ENCODE data around the gene SCFD2.
A peak's percentile ranks its signal among the peaks of the same experiment; 100 is the strongest.

The SCFD2 gene

DNA sequence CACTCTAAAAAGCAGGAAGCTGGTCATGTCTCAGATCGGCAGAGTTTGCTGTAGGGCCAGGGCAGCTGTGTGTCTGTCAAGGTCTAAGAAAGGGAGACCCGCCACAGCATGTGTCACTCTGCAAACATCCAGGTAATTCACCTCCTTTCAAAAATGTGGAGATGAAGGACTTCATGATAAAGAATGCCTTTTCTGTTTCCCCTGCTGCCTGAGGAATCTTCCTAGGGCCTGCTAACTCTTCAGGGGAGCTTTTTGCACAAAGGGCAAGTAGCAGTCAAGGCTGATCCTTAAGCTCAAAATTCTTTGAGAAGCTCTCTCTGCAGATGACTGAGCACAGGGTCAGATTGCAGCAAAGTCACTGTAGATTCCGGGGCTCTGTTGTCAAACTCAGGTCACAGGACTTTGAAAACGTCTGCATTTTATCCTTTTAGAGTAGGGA is 482.7 kb downstream of the SCFD2 start:
- Histone ChIP-seq H3K9me3 (ENCODE audit: control insufficient read depth, low read length) (no peaks in the 10 kb centered on the region), H3K9ac (ENCODE audit: low read length) (no peak overlapping the region), H3K4me1 (ENCODE audit: control insufficient read depth, insufficient read depth, low read length) (no peaks in the 10 kb centered on the region), H3K4me3 (ENCODE audit: low read length) (no peak overlapping the region), H3K36me3 (ENCODE audit: control insufficient read depth, insufficient read depth, low read length, severe bottlenecking) (peaks cover 24% of the 10 kb centered on the region), H3K27me3 (replicated peaks; ENCODE audit: control insufficient read depth, insufficient read depth, low read length) (no peaks in the 10 kb centered on the region)
- no peak for DNase-seq (ENCODE audit: low read depth)

DNA sequence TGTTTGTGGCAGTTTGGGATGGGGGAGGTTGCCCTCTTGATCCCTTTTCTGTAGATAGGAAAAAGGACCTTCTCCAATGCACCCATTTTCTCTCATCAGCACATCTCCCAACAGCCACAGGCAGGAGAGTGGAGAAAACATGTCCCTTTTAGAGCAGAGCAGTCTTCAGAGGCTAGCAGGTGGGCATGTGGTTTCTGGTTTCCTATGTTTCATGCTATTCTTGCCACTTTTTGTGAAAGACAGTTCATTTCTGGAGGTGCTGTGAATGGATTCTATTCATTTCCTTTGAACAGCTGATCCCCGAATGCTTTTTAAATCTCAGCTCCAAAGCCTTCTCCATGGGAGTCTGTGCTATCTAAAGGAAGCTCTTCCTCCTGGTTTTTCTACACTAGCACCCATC is 484.9 kb downstream of the SCFD2 start:
- H3K36me3 ChIP-seq (ENCODE audit: control insufficient read depth, insufficient read depth, low read length, severe bottlenecking) = peaks cover 19% of the 10 kb centered on the region
- no peaks in the 10 kb centered on the region for H3K27me3 ChIP-seq (replicated peaks; ENCODE audit: control insufficient read depth, insufficient read depth, low read length)
- no peaks in the 10 kb centered on the region for H3K4me1 ChIP-seq (ENCODE audit: control insufficient read depth, insufficient read depth, low read length)
- H3K9ac ChIP-seq (ENCODE audit: low read length) = no peak overlapping the region
- DNase-seq (ENCODE audit: low read depth) = no peak
- no peak overlapping the region for H3K4me3 ChIP-seq (ENCODE audit: low read length)
- H3K9me3 ChIP-seq (ENCODE audit: control insufficient read depth, low read length) = no peaks in the 10 kb centered on the region

DNA sequence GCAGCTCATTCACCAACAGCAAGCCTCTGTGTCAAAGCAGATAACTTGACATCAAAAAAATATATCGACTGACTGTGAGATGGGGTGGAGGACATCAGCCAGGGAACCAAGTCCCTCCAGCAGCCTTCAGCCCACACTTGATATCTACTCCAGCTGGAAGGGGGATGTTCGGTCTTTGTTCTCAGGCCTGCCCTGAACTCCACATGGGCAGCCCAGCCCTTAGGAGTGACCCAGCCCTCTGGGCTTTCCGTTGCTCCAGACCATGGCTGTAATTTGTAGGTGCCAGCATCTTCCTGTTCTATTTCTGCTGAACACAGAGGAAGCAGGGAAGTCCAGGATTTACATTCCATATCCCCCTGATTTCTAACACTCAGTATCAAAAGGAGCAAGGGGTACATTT is 486.4 kb downstream of the SCFD2 start:
- H3K9ac ChIP-seq (ENCODE audit: low read length) = no peak overlapping the region

DNA sequence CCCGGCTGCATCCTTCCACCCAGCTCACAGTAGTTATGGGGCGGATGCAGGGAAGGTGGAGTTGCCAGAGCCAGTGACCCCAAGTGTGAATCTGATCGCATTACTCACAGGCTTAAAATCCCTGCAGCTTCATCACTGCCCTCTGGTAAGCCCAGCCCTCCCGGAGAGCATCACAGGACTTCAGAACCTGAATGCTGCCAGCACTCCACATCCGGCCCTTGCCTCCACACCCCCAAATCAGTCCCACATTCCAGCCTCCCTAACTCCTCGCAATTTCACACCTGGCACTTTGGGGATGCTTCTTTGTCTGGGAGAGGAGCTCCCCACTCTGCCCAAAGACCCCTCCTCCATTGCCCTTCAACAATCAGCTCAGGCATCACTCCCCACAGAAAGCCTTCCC is 488.2 kb downstream of the SCFD2 start:
- DNase-seq (ENCODE audit: low read depth) = no peak
- no peaks in the 10 kb centered on the region for H3K4me1 ChIP-seq (ENCODE audit: control insufficient read depth, insufficient read depth, low read length)
- no peak overlapping the region for H3K4me3 ChIP-seq (ENCODE audit: low read length)
- no peaks in the 10 kb centered on the region for H3K9me3 ChIP-seq (ENCODE audit: control insufficient read depth, low read length)
- no peak overlapping the region for H3K9ac ChIP-seq (ENCODE audit: low read length)
- H3K36me3 ChIP-seq (ENCODE audit: control insufficient read depth, insufficient read depth, low read length, severe bottlenecking) = peaks cover 18% of the 10 kb centered on the region
- H3K27me3 ChIP-seq (replicated peaks; ENCODE audit: control insufficient read depth, insufficient read depth, low read length) = no peaks in the 10 kb centered on the region

More for the DNA sequence above, 486.4 kb downstream of the SCFD2 start:
- Histone ChIP-seq H3K9me3 (ENCODE audit: control insufficient read depth, low read length) (no peaks in the 10 kb centered on the region), H3K4me1 (ENCODE audit: control insufficient read depth, insufficient read depth, low read length) (no peaks in the 10 kb centered on the region), H3K27me3 (replicated peaks; ENCODE audit: control insufficient read depth, insufficient read depth, low read length) (no peaks in the 10 kb centered on the region), H3K36me3 (ENCODE audit: control insufficient read depth, insufficient read depth, low read length, severe bottlenecking) (peaks cover 19% of the 10 kb centered on the region), H3K4me3 (ENCODE audit: low read length) (no peak overlapping the region)
- no peak for DNase-seq (ENCODE audit: low read depth)

DNA sequence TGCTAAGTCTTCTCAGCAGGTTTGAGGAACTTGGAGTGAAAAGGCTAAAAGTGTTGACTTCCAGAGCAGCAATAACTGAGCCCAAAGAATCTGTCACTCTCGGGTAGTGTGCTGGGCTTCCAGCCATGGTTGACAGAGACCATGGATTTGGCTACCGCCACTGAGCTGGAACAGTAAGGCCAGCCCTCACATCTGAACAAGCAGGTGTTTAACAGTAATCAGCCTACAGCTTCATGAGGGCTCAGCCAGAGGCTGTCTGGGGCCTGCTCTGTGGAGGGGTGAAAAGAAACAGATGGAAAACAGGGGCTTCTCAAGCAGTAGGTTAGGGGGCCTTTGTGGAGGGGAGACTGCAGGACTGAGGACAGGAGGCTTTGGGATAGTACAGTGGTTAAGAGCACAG is 488.8 kb downstream of the SCFD2 start:
- Histone ChIP-seq H3K9ac (ENCODE audit: low read length) (no peak overlapping the region), H3K9me3 (ENCODE audit: control insufficient read depth, low read length) (no peaks in the 10 kb centered on the region), H3K36me3 (ENCODE audit: control insufficient read depth, insufficient read depth, low read length, severe bottlenecking) (peaks cover 19% of the 10 kb centered on the region), H3K27me3 (replicated peaks; ENCODE audit: control insufficient read depth, insufficient read depth, low read length) (no peaks in the 10 kb centered on the region), H3K4me1 (ENCODE audit: control insufficient read depth, insufficient read depth, low read length) (no peaks in the 10 kb centered on the region), H3K4me3 (ENCODE audit: low read length) (no peak overlapping the region)
- DNase-seq (ENCODE audit: low read depth) = no peak

DNA sequence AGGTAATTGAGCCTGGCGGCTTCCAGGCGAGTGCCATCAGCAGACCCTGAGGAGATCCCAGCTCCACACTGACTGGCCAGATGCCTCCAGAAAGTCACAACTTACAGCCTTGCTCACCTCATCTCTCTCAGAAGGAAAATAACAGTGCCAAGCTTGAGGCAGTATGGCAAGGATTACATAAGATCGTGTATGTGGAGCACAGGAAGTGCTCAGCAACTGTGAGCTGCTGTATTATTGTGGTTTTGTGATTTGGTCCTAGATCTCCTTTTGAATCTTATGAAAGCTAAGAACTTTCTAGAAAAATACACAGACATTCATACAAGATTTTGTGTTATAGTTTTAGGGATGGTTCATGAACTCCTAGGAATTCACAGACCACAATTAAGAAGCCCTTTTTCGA is 489.8 kb downstream of the SCFD2 start:
- H3K4me1 ChIP-seq (ENCODE audit: control insufficient read depth, insufficient read depth, low read length) = no peaks in the 10 kb centered on the region
- peaks cover 9% of the 10 kb centered on the region for H3K36me3 ChIP-seq (ENCODE audit: control insufficient read depth, insufficient read depth, low read length, severe bottlenecking)
- no peak overlapping the region for H3K4me3 ChIP-seq (ENCODE audit: low read length)
- no peak for DNase-seq (ENCODE audit: low read depth)
- H3K27me3 ChIP-seq (replicated peaks; ENCODE audit: control insufficient read depth, insufficient read depth, low read length) = no peaks in the 10 kb centered on the region
- H3K9me3 ChIP-seq (ENCODE audit: control insufficient read depth, low read length) = no peaks in the 10 kb centered on the region
- H3K9ac ChIP-seq (ENCODE audit: low read length) = no peak overlapping the region

DNA sequence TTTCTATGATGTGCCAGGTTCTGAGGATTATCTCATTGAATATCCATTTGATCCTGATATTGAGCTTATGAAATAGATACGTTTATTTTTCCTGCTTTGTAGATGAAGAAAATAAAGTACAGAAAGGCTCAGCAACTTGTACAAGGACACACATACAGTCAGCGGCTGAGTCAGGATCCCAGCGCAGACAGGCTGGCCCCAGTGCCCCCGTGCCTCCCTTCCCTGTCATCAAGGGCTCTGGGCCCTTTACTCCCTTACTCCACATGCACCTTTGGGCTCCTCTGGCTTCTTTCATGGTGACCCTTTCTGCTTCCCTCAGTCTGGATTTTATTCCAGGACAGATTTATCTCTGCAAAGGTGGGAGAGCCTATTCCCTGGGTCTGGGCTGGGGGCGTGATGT is 490.9 kb downstream of the SCFD2 start:
- H3K9ac ChIP-seq (ENCODE audit: low read length) = no peak overlapping the region
- H3K9me3 ChIP-seq (ENCODE audit: control insufficient read depth, low read length) = no peaks in the 10 kb centered on the region
- H3K4me3 ChIP-seq (ENCODE audit: low read length) = no peak overlapping the region
- DNase-seq (ENCODE audit: low read depth) = no peak
- H3K36me3 ChIP-seq (ENCODE audit: control insufficient read depth, insufficient read depth, low read length, severe bottlenecking) = peaks cover 5% of the 10 kb centered on the region
- H3K27me3 ChIP-seq (replicated peaks; ENCODE audit: control insufficient read depth, insufficient read depth, low read length) = no peaks in the 10 kb centered on the region
- peaks cover 2% of the 10 kb centered on the region for H3K4me1 ChIP-seq (ENCODE audit: control insufficient read depth, insufficient read depth, low read length)

DNA sequence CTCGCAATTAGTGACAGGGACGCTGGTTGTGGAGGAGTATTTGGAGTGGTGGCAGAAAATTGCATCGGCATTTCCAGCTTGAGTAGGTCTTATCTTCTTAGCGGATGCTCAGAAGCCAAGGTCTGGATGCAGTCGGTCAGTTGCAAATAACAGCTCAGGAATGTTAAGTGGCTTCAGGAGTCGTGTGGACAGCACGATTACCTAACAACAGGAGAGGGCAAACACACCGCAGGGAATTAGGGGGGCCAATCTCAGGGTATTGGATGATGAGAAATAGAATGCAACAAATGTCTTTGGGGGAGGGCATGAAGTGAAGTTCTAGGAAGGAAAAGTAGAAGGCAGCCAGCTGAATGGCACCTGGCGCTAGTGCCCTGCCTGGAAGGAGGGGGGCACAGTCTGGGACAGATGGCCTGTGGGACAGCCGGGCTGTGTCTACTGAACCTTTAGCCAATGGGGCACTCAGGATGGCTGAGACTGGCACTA is 492.0 kb downstream of the SCFD2 start:
- Histone ChIP-seq H3K4me3 (ENCODE audit: low read length) (no peak overlapping the region), H3K36me3 (ENCODE audit: control insufficient read depth, insufficient read depth, low read length, severe bottlenecking) (peaks cover 5% of the 10 kb centered on the region), H3K9me3 (ENCODE audit: control insufficient read depth, low read length) (no peaks in the 10 kb centered on the region), H3K4me1 (ENCODE audit: control insufficient read depth, insufficient read depth, low read length) (peaks cover 12% of the 10 kb centered on the region), H3K9ac (ENCODE audit: low read length) (no peak overlapping the region), H3K27me3 (replicated peaks; ENCODE audit: control insufficient read depth, insufficient read depth, low read length) (no peaks in the 10 kb centered on the region)
- no peak for DNase-seq (ENCODE audit: low read depth)

DNA sequence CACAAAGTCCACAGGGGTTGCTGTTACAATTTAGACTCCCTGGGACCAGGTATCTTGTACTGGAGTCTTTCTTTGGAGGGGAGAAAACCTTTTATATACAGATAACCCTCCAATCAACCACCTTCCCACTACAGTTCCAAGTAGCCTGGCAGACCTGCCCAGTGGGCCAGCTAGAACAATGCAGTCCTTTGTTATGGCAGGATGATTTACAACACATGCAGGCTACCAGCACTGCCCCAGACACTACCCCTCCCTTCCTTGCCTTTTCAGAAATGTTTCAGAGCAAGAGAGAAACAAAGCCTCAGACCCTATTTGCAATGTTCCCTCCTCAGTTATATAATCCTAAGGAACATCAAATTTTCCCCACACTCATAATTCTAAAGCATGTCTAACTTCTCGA is 492.7 kb downstream of the SCFD2 start:
- Histone ChIP-seq H3K36me3 (ENCODE audit: control insufficient read depth, insufficient read depth, low read length, severe bottlenecking) (peaks cover 5% of the 10 kb centered on the region), H3K27me3 (replicated peaks; ENCODE audit: control insufficient read depth, insufficient read depth, low read length) (no peaks in the 10 kb centered on the region), H3K4me3 (ENCODE audit: low read length) (no peak overlapping the region), H3K9me3 (ENCODE audit: control insufficient read depth, low read length) (no peaks in the 10 kb centered on the region), H3K9ac (ENCODE audit: low read length) (no peak overlapping the region), H3K4me1 (ENCODE audit: control insufficient read depth, insufficient read depth, low read length) (peaks cover 17% of the 10 kb centered on the region)
- DNase-seq (ENCODE audit: low read depth) = no peak

DNA sequence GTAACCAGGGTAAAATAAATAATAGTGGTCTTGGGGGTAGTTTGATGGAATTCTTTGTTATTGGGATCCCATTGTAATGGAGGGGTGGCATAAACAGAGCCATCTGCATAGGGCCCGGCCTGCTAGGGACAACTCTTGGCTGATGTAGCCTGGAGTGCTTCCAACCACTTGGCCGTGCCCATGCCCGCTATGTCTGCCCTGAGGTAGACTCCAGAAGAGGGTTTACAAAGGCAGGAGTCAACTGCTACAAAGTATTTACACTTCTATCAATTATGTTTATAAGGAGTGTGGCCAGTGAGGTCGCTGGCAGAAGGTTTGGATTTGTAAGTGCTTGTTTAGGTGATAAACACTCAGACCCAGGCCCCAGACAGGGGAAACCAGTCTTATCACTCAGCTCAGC is 495.6 kb downstream of the SCFD2 start:
- H3K36me3 ChIP-seq (ENCODE audit: control insufficient read depth, insufficient read depth, low read length, severe bottlenecking) = peaks cover 23% of the 10 kb centered on the region
- H3K27me3 ChIP-seq (replicated peaks; ENCODE audit: control insufficient read depth, insufficient read depth, low read length) = no peaks in the 10 kb centered on the region
- DNase-seq (ENCODE audit: low read depth) = no peak

DNA sequence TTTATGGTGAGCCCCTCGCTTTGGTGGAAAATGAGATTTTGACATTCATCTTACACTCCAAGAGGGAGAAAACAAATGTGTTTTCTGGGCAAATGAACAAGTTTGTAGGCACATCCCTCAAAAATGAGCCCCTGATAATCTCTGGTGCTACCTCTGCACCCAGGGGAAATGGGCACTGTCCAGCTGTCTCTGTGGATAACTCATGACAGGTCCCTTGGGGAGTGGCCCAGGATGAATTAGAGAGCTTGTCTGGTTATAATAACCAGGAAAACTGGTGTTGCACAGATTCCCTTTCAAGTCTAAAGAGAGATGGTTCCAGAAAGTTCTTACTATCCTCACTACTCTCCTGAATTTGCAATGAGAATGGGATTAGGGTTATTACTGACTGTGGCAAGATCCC is 496.2 kb downstream of the SCFD2 start:
- H3K27me3 ChIP-seq (replicated peaks; ENCODE audit: control insufficient read depth, insufficient read depth, low read length) = no peaks in the 10 kb centered on the region
- DNase-seq (ENCODE audit: low read depth) = no peak
- peak overlapping the region; percentile 59 for H3K4me3 ChIP-seq (ENCODE audit: low read length)
- H3K9me3 ChIP-seq (ENCODE audit: control insufficient read depth, low read length) = no peaks in the 10 kb centered on the region
- peak overlapping the region; percentile 67 for H3K9ac ChIP-seq (ENCODE audit: low read length)
- peaks cover 27% of the 10 kb centered on the region for H3K36me3 ChIP-seq (ENCODE audit: control insufficient read depth, insufficient read depth, low read length, severe bottlenecking)
- peaks cover 28% of the 10 kb centered on the region for H3K4me1 ChIP-seq (ENCODE audit: control insufficient read depth, insufficient read depth, low read length)

More for the DNA sequence above, 495.6 kb downstream of the SCFD2 start:
- Histone ChIP-seq H3K4me3 (ENCODE audit: low read length) (no peak overlapping the region), H3K4me1 (ENCODE audit: control insufficient read depth, insufficient read depth, low read length) (peaks cover 22% of the 10 kb centered on the region), H3K9ac (ENCODE audit: low read length) (no peak overlapping the region), H3K9me3 (ENCODE audit: control insufficient read depth, low read length) (no peaks in the 10 kb centered on the region)

DNA sequence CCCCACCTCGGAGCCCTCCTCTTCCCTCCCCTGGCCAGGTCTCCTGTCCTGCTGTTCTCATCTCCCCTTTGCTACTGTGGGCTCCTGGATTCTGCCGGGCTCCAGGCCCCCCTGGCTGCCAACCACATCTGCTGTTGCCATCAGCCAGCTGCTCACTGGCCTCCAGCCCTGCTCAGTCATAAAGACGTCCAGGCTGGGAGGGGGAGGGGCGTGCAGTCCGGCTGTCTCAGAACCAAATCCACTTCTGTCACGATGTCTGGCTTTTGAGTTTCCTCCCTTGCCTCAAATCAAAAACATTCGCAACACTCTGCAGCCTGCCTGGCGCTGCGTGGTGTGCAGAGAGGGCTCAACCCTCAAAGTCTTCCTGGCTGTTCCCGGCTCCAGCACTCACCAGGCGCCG is 496.7 kb downstream of the SCFD2 start:
- peak; percentile 33 for DNase-seq (ENCODE audit: low read depth)
- H3K9ac ChIP-seq (ENCODE audit: low read length) = peak overlapping the region; percentile 67
- peaks cover 32% of the 10 kb centered on the region for H3K4me1 ChIP-seq (ENCODE audit: control insufficient read depth, insufficient read depth, low read length)
- H3K9me3 ChIP-seq (ENCODE audit: control insufficient read depth, low read length) = no peaks in the 10 kb centered on the region
- H3K27me3 ChIP-seq (replicated peaks; ENCODE audit: control insufficient read depth, insufficient read depth, low read length) = no peaks in the 10 kb centered on the region
- H3K4me3 ChIP-seq (ENCODE audit: low read length) = peak overlapping the region; percentile 59
- peaks cover 32% of the 10 kb centered on the region for H3K36me3 ChIP-seq (ENCODE audit: control insufficient read depth, insufficient read depth, low read length, severe bottlenecking)
